HEK293 (cell line): ENCODE measurements around the gene PTPRN2.

Experiments used
- CTCF ChIA-PET: fragments of 350-600 bp; formaldehyde crosslinking; extraction: SDS; loops from one replicate; lab custom pipeline; 2021; ENCODE audit warnings: antibody characterized with exemption; lab: Yijun Ruan, JAX
- POLR2A ChIA-PET: fragments of 300-600 bp; formaldehyde crosslinking; extraction: SDS; loops from one replicate; lab custom pipeline; 2020; ENCODE audit warnings: antibody characterized with exemption, inconsistent platforms; lab: Yijun Ruan, JAX
- H3K27ac ChIP-seq: fragments of 200-500 bp; sonication (Bioruptor generic); 2 replicates; pipeline ENCODE4 v1.5.1; 2014; ENCODE audit warnings: low read depth, low read length, control low read depth, inconsistent platforms; ENCODE audit errors: extremely low read depth
- H3K36me3 ChIP-seq, 2 experiments: fragments of 200-500 bp in 1 of 2; sonication (Bioruptor generic) in 1 of 2; 1 replicate in 1 of 2; 2 replicates in 1 of 2; pipeline ENCODE4 v1.5.1; 2014 to 2017; ENCODE audit warnings: inconsistent platforms in 2 of 2, low read length in 2 of 2; ENCODE audit not compliant: control insufficient read depth in 2 of 2, insufficient read depth in 1 of 2
- H3K4me1 ChIP-seq: fragments of 200-500 bp; sonication (Bioruptor generic); 2 replicates; pipeline ENCODE4 v1.5.1; 2014; ENCODE audit warnings: mild to moderate bottlenecking, low read length, inconsistent platforms; ENCODE audit not compliant: control insufficient read depth, insufficient read depth
- H3K4me3 ChIP-seq: 2 replicates; pipeline ENCODE4 v1.5.1; 2011; ENCODE audit warnings: low read depth, mild to moderate bottlenecking, control low read depth, low read length, moderate library complexity
- H3K9me3 ChIP-seq: fragments of 200-500 bp; sonication (Bioruptor generic); 2 replicates; pipeline ENCODE4 v1.5.1; 2014; ENCODE audit warnings: low read depth, low read length, inconsistent platforms; ENCODE audit not compliant: control insufficient read depth, insufficient read depth
- ATF2 ChIP-seq: fragments of 450-650 bp; formaldehyde crosslinking; IDR thresholded peaks from 2 replicates; pipeline ENCODE4 v1.5.1; 2016; ENCODE audit warnings: missing biosample characterization, missing genetic modification characterization, low read depth
- IKZF3 ChIP-seq: fragments of 450-650 bp; IDR thresholded peaks from 2 replicates; pipeline ENCODE4 v1.5.0; 2018; ENCODE audit warnings: missing biosample characterization, mild to moderate bottlenecking, missing genetic modification characterization, moderate library complexity
- KLF16 ChIP-seq: fragments of 450-650 bp; formaldehyde crosslinking; IDR thresholded peaks from 2 replicates; pipeline ENCODE4 v1.5.1; 2017; ENCODE audit warnings: missing biosample characterization, missing genetic modification characterization
- SCRT1 ChIP-seq: fragments of 450-650 bp; formaldehyde crosslinking; IDR thresholded peaks from 2 replicates; pipeline ENCODE4 v1.5.1; 2016; ENCODE audit warnings: missing biosample characterization, missing genetic modification characterization, borderline replicate concordance
- SETDB1 ChIP-seq: IDR thresholded peaks from one replicate; pipeline ENCODE4 v1.6.1; 2017; ENCODE audit warnings: mild to moderate bottlenecking, low read length, moderate library complexity, mixed read lengths; ENCODE audit not compliant: insufficient read length
- ZBTB11 ChIP-seq: fragments of 450-650 bp; formaldehyde crosslinking; conservative IDR thresholded peaks from 2 replicates; pipeline ENCODE4 v1.5.1; 2016; ENCODE audit warnings: low read depth, missing biosample characterization, missing genetic modification characterization
- ZBTB26 ChIP-seq: fragments of 450-650 bp; formaldehyde crosslinking; optimal IDR thresholded peaks from 2 replicates; pipeline ENCODE3; 2016; ENCODE audit warnings: missing biosample characterization, mild to moderate bottlenecking, missing genetic modification characterization
- ZNF132 ChIP-seq: fragments of 450-650 bp; formaldehyde crosslinking; IDR thresholded peaks from 2 replicates; pipeline ENCODE4 v1.5.1; 2017; ENCODE audit warnings: missing biosample characterization, missing genetic modification characterization, borderline replicate concordance
- ZNF155 ChIP-seq: fragments of 450-650 bp; formaldehyde crosslinking; IDR thresholded peaks from 2 replicates; pipeline ENCODE4 v1.5.1; 2016; ENCODE audit warnings: missing biosample characterization, missing genetic modification characterization
- ZNF211 ChIP-seq: fragments of 450-650 bp; formaldehyde crosslinking; IDR thresholded peaks from 2 replicates; pipeline ENCODE4 v1.5.1; 2016; ENCODE audit warnings: low read depth, missing biosample characterization, missing genetic modification characterization
- ZNF302 ChIP-seq: fragments of 450-650 bp; formaldehyde crosslinking; IDR thresholded peaks from 2 replicates; pipeline ENCODE4 v1.5.1; 2016; ENCODE audit warnings: missing biosample characterization, missing genetic modification characterization, low read depth
- ZNF37A ChIP-seq: fragments of 450-650 bp; IDR thresholded peaks from 2 replicates; pipeline ENCODE4 v1.5.1; 2018; ENCODE audit warnings: missing biosample characterization, missing genetic modification characterization
- ZNF416 ChIP-seq: fragments of 450-650 bp; formaldehyde crosslinking; IDR thresholded peaks from 2 replicates; pipeline ENCODE4 v1.5.1; 2016; ENCODE audit warnings: missing biosample characterization, missing genetic modification characterization
- ZNF521 ChIP-seq: fragments of 450-650 bp; formaldehyde crosslinking; IDR thresholded peaks from 2 replicates; pipeline ENCODE4 v1.5.1; 2017; ENCODE audit warnings: missing biosample characterization, mild to moderate bottlenecking, missing genetic modification characterization
- ZNF621 ChIP-seq: fragments of 450-650 bp; formaldehyde crosslinking; IDR thresholded peaks from 2 replicates; pipeline ENCODE4 v1.5.1; 2017; ENCODE audit warnings: missing biosample characterization, missing genetic modification characterization
- ZNF837 ChIP-seq: fragments of 450-650 bp; formaldehyde crosslinking; IDR thresholded peaks from 2 replicates; pipeline ENCODE4 v1.5.1; 2016; ENCODE audit warnings: missing biosample characterization, missing genetic modification characterization
- ZSCAN30 ChIP-seq: fragments of 450-650 bp; IDR thresholded peaks from 2 replicates; pipeline ENCODE4 v1.5.1; 2018; ENCODE audit warnings: missing biosample characterization, mild to moderate bottlenecking, missing genetic modification characterization, moderate library complexity

The PTPRN2 gene

GRCh38 chr7:158291998-158292397, 295.6 kb downstream of the PTPRN2 start:
- TF ChIP-seq ATF2 (tag by site-specific recombination) (no peak), SCRT1 (tag by site-specific recombination) (no peak), ZBTB11 (tag by site-specific recombination) (no peak), ZNF302 (no peak), ZNF132 (tag by site-specific recombination) (no peak), ZNF621 (tag by site-specific recombination) (no peak), SETDB1 (no peak), ZSCAN30 (tag by site-specific recombination) (no peak), ZNF155 (no peak), ZBTB26 (no peak), ZNF837 (no peak), ZNF416 (tag by site-specific recombination) (no peak), ZNF37A (tag by site-specific recombination) (no peak), ZNF211 (tag by site-specific recombination) (no peak), KLF16 (tag by site-specific recombination) (no peak), IKZF3 (tag by site-specific recombination) (no peak)
- ChIA-PET POLR2A (no interaction called here), CTCF (no interaction called here)
- Histone ChIP-seq H3K36me3 (no peaks in the 10 kb centered on the region), H3K4me1 (no peaks in the 10 kb centered on the region), H3K9me3 (no peaks in the 10 kb centered on the region), H3K4me3 (no peak overlapping the region), H3K27ac (no peak overlapping the region)

- Histone ChIP-seq H3K36me3 (no peaks in the 10 kb centered on the region), H3K4me1 (no peaks in the 10 kb centered on the region), H3K27ac (no peak overlapping the region)
- ChIA-PET CTCF (no interaction called here), POLR2A (no interaction called here)
- TF ChIP-seq ZNF521 (tag by site-specific recombination) = no peak
- TF ChIP-seq, all 188 proteins: peak for 0
- Histone ChIP-seq H3K4me3 (no peak overlapping the region), H3K9me3 (no peaks in the 10 kb centered on the region)
These were observed 297.7 kb downstream of the PTPRN2 start for GRCh38 chr7:158289761-158290523.
